Smooth muscle cell (in vitro differentiated cells): Measurements from ENCODE around the gene WDR81. TPM values are rescaled to one million over a fixed set of nuclear protein-coding genes. Genes with fewer than 3 reads are reported as not detected.

Experiments used
- DNase-seq: peaks from one replicate; lab custom pipeline; 2025; ENCODE audit not compliant: unreplicated experiment; lab: John Stamatoyannopoulos, UW
- H2AFZ ChIP-seq: fragments of 200-600 bp; sonication (generic); 2 replicates; pipeline ENCODE4 v1.6.0; 2016; ENCODE audit warnings: antibody characterized with exemption, low read depth, mild to moderate bottlenecking
- H3F3A ChIP-seq: fragments of 200-600 bp; sonication (generic); 2 replicates; pipeline ENCODE4 v1.6.0; 2017; ENCODE audit warnings: antibody characterized with exemption, low read depth
- H3K27ac ChIP-seq: fragments of 200-600 bp; sonication (generic); 2 replicates; pipeline ENCODE4 v1.5.1; 2016; ENCODE audit warnings: low read depth, mild to moderate bottlenecking
- H3K27me3 ChIP-seq: fragments of 200-600 bp; sonication (generic); 2 replicates; pipeline ENCODE4 v1.6.1; 2016; ENCODE audit warnings: low read depth, mild to moderate bottlenecking
- H3K36me3 ChIP-seq: fragments of 200-600 bp; sonication (generic); 2 replicates; pipeline ENCODE4 v1.5.1; 2016; ENCODE audit warnings: low read depth
- H3K4me1 ChIP-seq: fragments of 200-600 bp; sonication (generic); 2 replicates; pipeline ENCODE4 v1.5.1; 2016; ENCODE audit warnings: low read depth
- H3K4me2 ChIP-seq: fragments of 200-600 bp; sonication (generic); 2 replicates; pipeline ENCODE4 v1.6.0; 2016; ENCODE audit warnings: mild to moderate bottlenecking
- H3K4me3 ChIP-seq: fragments of 200-600 bp; sonication (generic); 2 replicates; pipeline ENCODE4 v1.5.1; 2016; ENCODE audit warnings: mild to moderate bottlenecking
- H3K79me2 ChIP-seq: fragments of 200-600 bp; sonication (generic); 2 replicates; pipeline ENCODE4 v1.6.0; 2016; ENCODE audit warnings: low read depth, mild to moderate bottlenecking
- H3K9ac ChIP-seq: fragments of 200-600 bp; sonication (generic); 2 replicates; pipeline ENCODE4 v1.6.0; 2016; ENCODE audit warnings: low read depth
- H3K9me3 ChIP-seq: fragments of 200-600 bp; sonication (generic); replicated peaks from 2 replicates; pipeline ENCODE4 v1.5.1; 2016; ENCODE audit warnings: low read depth
- H4K20me1 ChIP-seq: fragments of 200-600 bp; sonication (generic); 2 replicates; pipeline ENCODE4 v1.6.0; 2016; ENCODE audit warnings: low read depth
- WGBS: methylation state at CpG from one replicate; pipeline ENCODE4 v1.1.7; 2016; ENCODE audit warnings: low lambda C conversion rate; 5-methylcytosine and 5-hydroxymethylcytosine counted together
- polyA plus RNA-seq: library from polyadenylated mRNA; unstranded; fragments of >200 nt; fragmentation: Nextera tagmentation; extraction: Ambion mirVana; gene quantifications from 2 replicates; pipeline ENCODE4 v1.2.1, GENCODE V29; 2016
- total RNA-seq: library from RNA; depleted of rRNA; stranded (reverse); fragments of >200 nt; gene quantifications from 2 replicates; pipeline ENCODE4 v1.2.3, GENCODE V29; 2014
- TF ChIP-seq, protein P1 (sequence below): fragments of 200-600 bp; sonication (generic); IDR thresholded peaks from 2 replicates; pipeline ENCODE4 v1.5.1; 2017; ENCODE audit warnings: borderline replicate concordance, mild to moderate bottlenecking, antibody characterized with exemption; ENCODE audit not compliant: insufficient read depth, poor library complexity, severe bottlenecking

Gene WDR81
- total and polyA plus RNA-seq, 2 experiments from 2014 or later: 5.6 to 9.7 TPM

DNA sequence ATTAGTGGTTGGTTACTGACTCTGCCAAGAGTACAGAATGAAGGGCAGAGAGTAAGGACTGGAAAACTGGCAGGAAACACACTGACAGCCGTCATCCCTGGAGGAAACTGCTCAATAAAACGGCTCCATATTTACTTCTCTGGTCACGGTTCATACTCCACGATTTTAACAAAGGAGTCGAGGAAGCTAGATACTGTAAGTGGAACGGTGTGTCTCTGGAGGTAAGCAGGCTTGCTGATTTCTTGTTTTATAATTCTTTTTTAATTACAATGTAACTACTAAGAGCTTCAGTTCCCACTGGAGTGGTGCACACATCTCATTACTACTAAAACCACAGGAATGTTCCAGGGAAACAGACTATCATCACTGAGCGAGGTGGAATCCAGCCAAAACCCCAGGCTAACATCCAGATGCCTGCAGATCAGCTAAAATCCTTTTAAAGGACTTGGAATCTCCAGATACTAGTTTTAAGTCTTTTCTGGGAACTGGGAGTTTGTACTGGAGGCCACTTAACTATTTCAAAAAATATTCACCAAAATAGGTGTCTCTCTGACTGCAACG, 55.1 kb downstream of the WDR81 start:
- no peaks in the 10 kb centered on the region for H3K27me3 ChIP-seq
- peak overlapping the region; percentile 67 for H3K4me2 ChIP-seq
- peaks cover 53% of the 10 kb centered on the region for H3F3A ChIP-seq
- H2AFZ ChIP-seq: no peak overlapping the region
- H3K9ac ChIP-seq: peak overlapping the region; percentile 39
- no peaks in the 10 kb centered on the region for H3K9me3 ChIP-seq
- H3K4me1 ChIP-seq: no peaks in the 10 kb centered on the region
- no peaks in the 10 kb centered on the region for H4K20me1 ChIP-seq
- peak; percentile 32 for DNase-seq
- peak overlapping the region; percentile 98 for H3K27ac ChIP-seq
- no peak overlapping the region for H3K4me3 ChIP-seq
- no peaks in the 10 kb centered on the region for H3K36me3 ChIP-seq
- 6% methylated on average over 8 of the region's 8 CpGs for WGBS
- H3K79me2 ChIP-seq: no peaks in the 10 kb centered on the region
- TF ChIP-seq, protein P1, sequence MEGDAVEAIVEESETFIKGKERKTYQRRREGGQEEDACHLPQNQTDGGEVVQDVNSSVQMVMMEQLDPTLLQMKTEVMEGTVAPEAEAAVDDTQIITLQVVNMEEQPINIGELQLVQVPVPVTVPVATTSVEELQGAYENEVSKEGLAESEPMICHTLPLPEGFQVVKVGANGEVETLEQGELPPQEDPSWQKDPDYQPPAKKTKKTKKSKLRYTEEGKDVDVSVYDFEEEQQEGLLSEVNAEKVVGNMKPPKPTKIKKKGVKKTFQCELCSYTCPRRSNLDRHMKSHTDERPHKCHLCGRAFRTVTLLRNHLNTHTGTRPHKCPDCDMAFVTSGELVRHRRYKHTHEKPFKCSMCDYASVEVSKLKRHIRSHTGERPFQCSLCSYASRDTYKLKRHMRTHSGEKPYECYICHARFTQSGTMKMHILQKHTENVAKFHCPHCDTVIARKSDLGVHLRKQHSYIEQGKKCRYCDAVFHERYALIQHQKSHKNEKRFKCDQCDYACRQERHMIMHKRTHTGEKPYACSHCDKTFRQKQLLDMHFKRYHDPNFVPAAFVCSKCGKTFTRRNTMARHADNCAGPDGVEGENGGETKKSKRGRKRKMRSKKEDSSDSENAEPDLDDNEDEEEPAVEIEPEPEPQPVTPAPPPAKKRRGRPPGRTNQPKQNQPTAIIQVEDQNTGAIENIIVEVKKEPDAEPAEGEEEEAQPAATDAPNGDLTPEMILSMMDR: no peak

- Histone ChIP-seq H3K27me3 (no peaks in the 10 kb centered on the region), H3K27ac (peak overlapping the region; percentile 98), H4K20me1 (no peaks in the 10 kb centered on the region), H3K4me2 (peak overlapping the region; percentile 65), H3K4me3 (no peak overlapping the region), H3F3A (peaks cover 54% of the 10 kb centered on the region), H3K9ac (no peak overlapping the region), H2AFZ (no peak overlapping the region), H3K4me1 (no peaks in the 10 kb centered on the region), H3K79me2 (no peaks in the 10 kb centered on the region), H3K9me3 (no peaks in the 10 kb centered on the region), H3K36me3 (no peaks in the 10 kb centered on the region)
- TF ChIP-seq, protein P1: no peak
- WGBS: 87% methylated on average over 6 of the region's 6 CpGs
- DNase-seq: no peak
Observed at GRCh38 chr17:1782171-1782567, 57.7 kb downstream of the WDR81 start.

DNA sequence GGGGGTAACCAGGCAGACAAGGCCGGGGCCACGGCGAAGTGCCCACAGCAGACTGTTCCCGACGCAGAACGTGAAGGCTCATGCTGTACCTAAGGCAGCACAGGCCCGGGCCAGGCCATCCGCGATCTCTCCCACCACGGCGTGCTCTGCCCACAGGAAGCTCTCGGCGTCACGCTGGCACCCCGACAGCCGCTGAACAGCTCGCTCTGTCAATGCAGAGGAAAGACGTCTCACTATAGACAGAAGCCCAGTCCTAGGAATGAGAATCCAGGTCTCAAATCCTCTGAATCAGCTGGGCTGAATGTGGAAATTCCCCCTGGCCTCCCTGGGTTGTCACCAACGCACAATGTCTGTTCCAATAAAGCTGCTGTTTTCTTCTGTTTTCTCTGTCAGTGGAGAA, 58.8 kb downstream of the WDR81 start:
- no peak overlapping the region for H3K4me3 ChIP-seq
- H3K4me1 ChIP-seq: no peaks in the 10 kb centered on the region
- H3K36me3 ChIP-seq: no peaks in the 10 kb centered on the region
- no peaks in the 10 kb centered on the region for H3K27me3 ChIP-seq
- no peak overlapping the region for H2AFZ ChIP-seq
- peaks cover 58% of the 10 kb centered on the region for H3F3A ChIP-seq
- WGBS: 41% methylated on average over 19 of the region's 19 CpGs
- H3K9ac ChIP-seq: peak overlapping the region; percentile 90
- no peaks in the 10 kb centered on the region for H3K9me3 ChIP-seq
- H3K27ac ChIP-seq: peak overlapping the region; percentile 98
- H4K20me1 ChIP-seq: no peaks in the 10 kb centered on the region
- H3K4me2 ChIP-seq: peak overlapping the region; percentile 65
- no peaks in the 10 kb centered on the region for H3K79me2 ChIP-seq
- TF ChIP-seq, protein P1: no peak
- DNase-seq: peak; percentile 47
